GM10248 (cell line): ENCODE results near the gene RRAS2.
"Not testable (repeated sequence)": the region's sequence is repeated elsewhere in the genome, so short reads cannot be mapped to it uniquely, and the experiment has no call there.

Source experiments
- CTCF ChIA-PET: fragments of 300-600 bp; sonication (Branson Sonifier 250); formaldehyde crosslinking; extraction: SDS; loops from one replicate; lab custom pipeline; 2021; ENCODE audit warnings: antibody characterized with exemption; lab: Yijun Ruan, JAX
- POLR2A ChIA-PET: fragments of 350-650 bp; sonication (Branson Sonifier 250); formaldehyde crosslinking; extraction: SDS; loops from one replicate; lab custom pipeline; 2020; ENCODE audit warnings: antibody characterized with exemption; lab: Yijun Ruan, JAX
- DNase-seq: peaks from one replicate; pipeline ENCODE4 v3.0.0; 2012; ENCODE audit errors: extremely low spot score
- TF ChIP-seq, protein P1 (sequence below): IDR thresholded peaks from 2 replicates; pipeline ENCODE4 v1.5.1; 2012; ENCODE audit warnings: mild to moderate bottlenecking, low read depth; ENCODE audit errors: extremely low read depth, missing control alignments, control extremely low read depth

Gene RRAS2

DNA sequence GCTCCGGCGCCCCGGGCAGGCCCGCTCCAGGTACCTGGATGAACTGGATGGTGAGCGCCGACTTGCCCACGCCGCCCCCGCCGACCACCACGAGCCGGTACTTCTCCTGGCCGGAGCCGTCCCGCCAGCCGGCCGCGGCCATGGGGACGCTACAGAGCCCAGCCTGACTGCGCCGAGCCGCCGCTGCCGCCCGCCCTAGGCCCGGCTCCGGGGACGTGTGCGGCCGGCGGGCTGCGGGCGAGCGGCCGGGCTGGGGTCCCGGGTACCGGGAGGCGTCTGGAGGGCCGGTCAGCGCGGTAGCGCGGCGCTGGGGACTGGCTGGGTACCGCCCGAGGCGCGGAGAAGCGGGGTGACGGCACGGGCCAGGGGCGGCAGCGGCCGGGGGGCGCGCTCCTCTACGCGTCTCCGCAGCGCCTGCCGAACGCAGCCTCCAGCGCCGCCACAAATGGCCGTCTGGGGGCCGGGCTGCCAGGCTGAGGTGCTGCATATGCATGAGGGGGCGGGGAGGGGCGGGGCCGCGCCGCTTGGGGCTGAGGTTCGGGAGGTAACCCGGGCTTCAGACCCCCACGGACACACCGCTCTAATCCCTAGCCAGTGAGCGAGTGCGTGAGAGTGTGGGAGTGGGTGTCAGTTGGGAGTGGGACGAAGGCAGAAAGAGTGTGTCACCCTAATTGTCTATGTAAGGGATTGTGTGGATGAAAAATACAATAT lies at the start of gene RRAS2:
Gene RRAS2, minus strand, starts transcription at position 455 of the 711 bp plus-strand sequence. Its CDS starts 313 bp downstream, at position 142.
- CTCF ChIA-PET, result interaction anchor here (1.1 to 1.4 kb wide), 2 partner anchors 11 to 54 kb away, joined by 3 to 10 read pairs; no protein-coding TSS in a partner anchor
- TF ChIP-seq, protein P1, sequence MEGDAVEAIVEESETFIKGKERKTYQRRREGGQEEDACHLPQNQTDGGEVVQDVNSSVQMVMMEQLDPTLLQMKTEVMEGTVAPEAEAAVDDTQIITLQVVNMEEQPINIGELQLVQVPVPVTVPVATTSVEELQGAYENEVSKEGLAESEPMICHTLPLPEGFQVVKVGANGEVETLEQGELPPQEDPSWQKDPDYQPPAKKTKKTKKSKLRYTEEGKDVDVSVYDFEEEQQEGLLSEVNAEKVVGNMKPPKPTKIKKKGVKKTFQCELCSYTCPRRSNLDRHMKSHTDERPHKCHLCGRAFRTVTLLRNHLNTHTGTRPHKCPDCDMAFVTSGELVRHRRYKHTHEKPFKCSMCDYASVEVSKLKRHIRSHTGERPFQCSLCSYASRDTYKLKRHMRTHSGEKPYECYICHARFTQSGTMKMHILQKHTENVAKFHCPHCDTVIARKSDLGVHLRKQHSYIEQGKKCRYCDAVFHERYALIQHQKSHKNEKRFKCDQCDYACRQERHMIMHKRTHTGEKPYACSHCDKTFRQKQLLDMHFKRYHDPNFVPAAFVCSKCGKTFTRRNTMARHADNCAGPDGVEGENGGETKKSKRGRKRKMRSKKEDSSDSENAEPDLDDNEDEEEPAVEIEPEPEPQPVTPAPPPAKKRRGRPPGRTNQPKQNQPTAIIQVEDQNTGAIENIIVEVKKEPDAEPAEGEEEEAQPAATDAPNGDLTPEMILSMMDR, result no peak
- POLR2A ChIA-PET, result no interaction called here

DNA sequence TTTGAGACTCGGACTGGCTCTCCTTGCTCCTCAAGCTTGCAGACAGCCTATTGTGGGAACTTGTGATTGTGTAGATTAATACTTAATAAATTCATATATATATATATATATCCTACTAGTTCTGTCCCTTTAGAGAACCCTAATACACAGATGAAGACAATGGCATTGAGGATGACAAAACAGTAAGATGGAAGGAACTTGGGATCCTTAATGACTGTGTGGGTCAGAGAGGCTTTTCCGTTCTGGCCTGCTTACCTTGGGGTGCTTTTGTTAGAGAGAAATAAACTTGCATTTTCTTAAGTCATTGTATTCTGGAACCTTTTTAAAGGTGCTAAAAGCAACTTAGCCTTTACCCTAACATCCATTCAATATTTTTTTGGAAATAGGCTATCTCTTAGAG lies 49.6 kb upstream of the RRAS2 start:
- no peak for DNase-seq
- POLR2A ChIA-PET, result no interaction called here
- CTCF ChIA-PET, result interaction anchor here (1.0 kb wide), 1 partner anchor 10 kb away, joined by 5 read pairs; no protein-coding TSS in a partner anchor
- TF ChIP-seq, protein P1, result no peak

More for the DNA sequence above, at the start of gene RRAS2:
- DNase-seq, result peak; percentile 89

DNA sequence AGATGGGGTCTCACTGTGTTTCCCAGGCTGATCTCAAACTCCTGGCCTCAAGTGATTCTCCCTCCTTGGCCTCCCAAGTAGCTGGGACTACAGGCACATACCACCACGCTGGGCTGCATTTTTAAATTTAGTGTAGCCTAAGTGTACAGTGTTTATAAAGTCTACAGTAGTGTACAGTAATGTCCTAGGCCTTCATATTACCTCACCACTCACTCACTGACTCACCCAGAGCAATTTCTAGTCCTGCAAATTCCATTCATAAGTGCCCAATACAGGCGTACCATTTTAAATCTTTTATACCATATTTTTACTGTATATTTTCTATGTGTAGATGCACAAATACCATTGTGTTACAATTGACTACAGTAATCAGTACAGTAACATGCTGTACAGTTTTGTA lies 47.1 kb upstream of the RRAS2 start:
- POLR2A ChIA-PET, DNase-seq: not testable (repeated sequence)
- CTCF ChIA-PET, result interaction anchor here (0.9 kb wide), 1 partner anchor 16 kb away, joined by 3 read pairs; no protein-coding TSS in a partner anchor

DNA sequence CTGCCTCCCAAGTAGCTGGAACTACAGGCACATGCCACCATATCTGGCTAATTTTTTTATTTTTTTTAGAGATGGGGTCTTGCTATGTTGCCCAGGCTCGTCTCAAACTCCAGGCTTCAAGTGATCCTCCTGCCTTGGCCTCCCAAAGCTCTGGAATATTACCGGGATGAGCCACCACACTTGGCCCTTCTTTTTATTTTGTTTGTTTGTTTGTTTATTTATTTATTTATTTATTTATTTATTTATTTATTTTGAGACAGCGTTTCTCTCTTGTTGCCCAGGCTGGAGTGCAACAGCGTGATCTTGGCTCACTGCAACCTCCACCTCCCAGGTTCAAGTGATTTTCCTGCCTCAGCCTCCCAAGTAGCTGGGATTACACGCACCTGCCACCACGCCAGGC lies 44.5 kb upstream of the RRAS2 start:
- CTCF ChIA-PET, result interaction anchor here (0.7 to 1.8 kb wide), 2 partner anchors 10 to 32 kb away, joined by 3 to 7 read pairs; no protein-coding TSS in a partner anchor
- DNase-seq, POLR2A ChIA-PET: not testable (repeated sequence)

DNA sequence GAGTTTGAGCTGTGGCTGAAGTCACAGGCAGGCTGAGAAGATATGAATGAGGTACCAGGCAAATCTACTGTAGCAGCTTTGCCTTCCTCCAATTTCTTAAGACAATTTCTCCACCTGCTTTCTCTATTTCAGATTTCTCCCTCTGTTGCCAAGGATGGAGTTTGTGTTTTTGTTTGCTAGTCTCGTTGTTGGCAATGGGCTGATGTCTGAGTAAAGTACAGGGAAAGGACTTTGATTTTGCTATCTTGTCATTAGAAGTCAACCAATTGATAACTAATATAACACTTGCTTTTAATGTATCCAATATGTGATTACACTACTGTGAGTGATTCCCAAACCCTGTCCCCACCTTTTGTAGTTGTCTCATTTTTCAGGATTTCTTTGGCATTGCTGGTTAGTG lies 40.1 kb upstream of the RRAS2 start:
- DNase-seq, result no peak
- POLR2A ChIA-PET, result no interaction called here
- CTCF ChIA-PET, result interaction anchor here (2.4 kb wide), 1 partner anchor 14 kb away, joined by 6 read pairs; no protein-coding TSS in a partner anchor
- TF ChIP-seq, protein P1, result no peak

DNA sequence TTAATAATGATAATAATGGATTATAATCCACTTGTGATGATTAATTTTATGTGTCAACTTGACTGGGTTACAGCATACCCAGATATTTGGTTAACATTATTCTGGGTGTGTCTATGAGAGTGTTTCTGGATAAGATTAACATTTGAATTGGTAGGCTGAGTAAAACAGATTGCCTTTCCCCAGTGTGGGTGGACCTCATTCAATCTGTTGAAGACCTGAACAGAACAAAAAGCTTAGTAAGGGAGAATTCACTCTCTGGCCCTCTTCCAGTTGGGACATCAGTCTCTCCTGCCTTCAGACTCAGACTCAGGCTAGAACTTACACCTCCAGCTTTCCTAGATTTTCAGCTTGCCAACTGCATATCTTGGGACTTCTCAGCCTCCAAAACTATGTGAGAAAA lies 37.3 kb upstream of the RRAS2 start:
- POLR2A ChIA-PET, result interaction anchor here (0.6 kb wide), 1 partner anchor 92 kb away, joined by 3 read pairs; no protein-coding TSS in a partner anchor
- TF ChIP-seq, protein P1, result no peak
- DNase-seq, result no peak
- CTCF ChIA-PET, result interaction anchor here (1.1 to 1.3 kb wide), 2 partner anchors 9 to 13 kb away, joined by 3 read pairs; no protein-coding TSS in a partner anchor

DNA sequence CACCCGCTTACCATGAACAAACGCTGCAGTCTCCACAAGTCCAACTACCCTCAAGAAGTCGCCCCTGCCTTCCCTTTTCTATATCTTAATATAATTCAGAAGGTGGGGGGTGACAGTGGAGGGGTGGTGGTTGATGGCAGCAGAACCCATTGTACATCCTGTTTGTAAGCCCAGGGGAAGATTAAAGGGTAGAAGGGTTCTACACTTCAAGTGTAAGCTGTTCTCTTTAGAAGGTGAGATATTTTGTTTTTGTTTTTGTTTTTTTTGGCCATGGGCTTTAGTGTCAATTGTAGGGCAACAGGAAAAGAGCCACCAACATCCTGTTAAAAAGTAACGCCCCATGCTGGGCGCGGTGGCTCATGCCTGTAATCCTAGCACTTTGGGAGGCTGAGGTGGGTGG lies 34.9 kb upstream of the RRAS2 start:
- no peak for DNase-seq
- POLR2A ChIA-PET, result no interaction called here
- CTCF ChIA-PET, result no interaction called here
- TF ChIP-seq, protein P1, result no peak
